Right lobe of liver (tissue), 6 donors: Measurements from ENCODE around the gene ST7. TPM values are rescaled to one million over a fixed set of nuclear protein-coding genes. Genes with fewer than 3 reads are reported as not detected.
A peak's percentile ranks its signal among the peaks of the same experiment; 100 is the strongest.

Experiments used
- ATAC-seq, 4 donors: fragments of 200-7000 bp; cut with Tn5 transposase; one replicate each; pipeline ENCODE4 v1.9.1; 2020; ENCODE audit warnings: mild to moderate bottlenecking in 4 of 4, moderate library complexity in 4 of 4
- DNase-seq, 3 donors: peaks; one replicate each; pipeline ENCODE4 v3.0.0-alpha.2; 2020
- H3K27ac ChIP-seq, 3 donors: fragments of 200-600 bp; one replicate each; pipeline ENCODE4 v1.8.0; 2022
- H3K27me3 ChIP-seq, 2 donors: fragments of 200-600 bp; one replicate each; pipeline ENCODE4 v1.8.0; 2022
- H3K36me3 ChIP-seq, 4 donors: fragments of 200-600 bp; sonication (generic) in 1 of 4; one replicate each; pipeline versions ENCODE4 v1.5.1 to v1.8.0; 2017 to 2022; ENCODE audit warnings: control low read depth in 1 of 4
- H3K4me1 ChIP-seq, 4 donors: fragments of 200-600 bp; sonication (generic) in 1 of 4; one replicate each; pipeline versions ENCODE4 v1.5.1 to v1.8.0; 2017 to 2022; ENCODE audit warnings: control low read depth in 1 of 4
- H3K4me3 ChIP-seq, 3 donors: fragments of 200-600 bp; one replicate each; pipeline ENCODE4 v1.8.0; 2022
- H3K9me3 ChIP-seq, 4 donors: fragments of 200-600 bp; sonication (generic) in 1 of 4; one replicate each; pipeline versions ENCODE4 v1.5.1 to v1.8.0; 2017 to 2022; ENCODE audit warnings: control low read depth in 1 of 4
- POLR2A ChIP-seq: fragments of 450-650 bp; IDR thresholded peaks from one replicate; pipeline ENCODE4 v1.6.1; 2017; ENCODE audit warnings: antibody characterized with exemption, mild to moderate bottlenecking
- WGBS: methylation state at CpG from one replicate; pipeline ENCODE4 v1.1.6; 2018; ENCODE audit warnings: low coverage, low lambda C conversion rate; ENCODE audit not compliant: insufficient coverage; ENCODE audit errors: missing lambda C conversion rate; 5-methylcytosine and 5-hydroxymethylcytosine counted together
- intact Hi-C, 2 donors: fragments of 100-400 bp; cut with DNase I; formaldehyde crosslinking; loops; one replicate each; pipeline versions ENCODE4 v1.11.2 to v1.14.1; 2022
- total RNA-seq, 6 experiments: library from RNA; depleted of rRNA in 2 of 6; stranded (reverse); fragments of >200 nt in 2 of 6; fragmentation: NEBNext Ultra II Directional in 3 of 6; extraction: Animal tissue kit (Norgen Biotek cat#: 25700) in 3 of 6; gene quantifications; one replicate each; pipeline versions ENCODE4 v1.1.0 to v1.2.4, GENCODE V29; 2016 to 2023
- TF ChIP-seq, protein P1 (sequence below), 4 donors: fragments of 200-600 bp in 3 of 4; fragments of 450-650 bp in 1 of 4; IDR thresholded peaks; one replicate each; pipeline versions ENCODE4 v1.5.1 to v1.8.0; 2016 to 2022; ENCODE audit warnings: antibody characterized with exemption in 4 of 4, mild to moderate bottlenecking in 2 of 4
- donor health status: DM: no; HTN: yes; CAD: no.
- donor health status: DM: no; HTN: no; CAD: no.
- donor health status: DM: no; HTN: no; CAD: no.
- donor health status: DM: no; HTN: yes; CAD: no.
- donor health status: DM: no; HTN: yes; CAD: no.

Gene ST7
- total RNA-seq, 6 experiments from 2014 or later: 17.4 to 29.9 (median 22.4) TPM

DNA sequence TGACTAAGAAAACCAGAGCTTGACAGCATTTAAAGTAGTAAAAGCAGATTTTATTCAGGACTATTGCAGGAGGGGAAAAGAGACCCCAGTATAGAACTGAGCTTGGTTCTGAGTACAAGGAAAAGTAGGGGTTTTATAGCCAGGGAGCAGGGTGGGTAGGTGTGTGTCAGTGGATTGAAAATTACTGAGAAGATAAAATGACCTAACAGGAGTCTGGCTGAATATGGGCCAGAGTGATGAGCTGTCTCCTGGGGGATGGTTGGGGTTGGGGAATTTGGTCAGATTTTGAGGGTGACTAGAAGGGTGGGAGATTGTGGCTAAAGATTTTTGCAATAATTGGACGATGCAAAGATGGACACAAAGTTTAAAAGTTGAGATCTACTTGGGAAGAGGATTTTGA lies 114.0 kb downstream of the ST7 start:
- Histone ChIP-seq H3K36me3 (no peaks in the 10 kb centered on the region), H3K27ac (no peak overlapping the region), H3K9me3 (no peaks in the 10 kb centered on the region), H3K4me1 (peaks cover 0 to 24% (median 1%) of the 10 kb centered on the region in 4 donors), H3K27me3 (no peaks in the 10 kb centered on the region), H3K4me3 (no peak overlapping the region)
- DNase-seq (no peak), ATAC-seq (no peak)
- no peak for TF ChIP-seq POLR2A
- TF ChIP-seq, protein P1, sequence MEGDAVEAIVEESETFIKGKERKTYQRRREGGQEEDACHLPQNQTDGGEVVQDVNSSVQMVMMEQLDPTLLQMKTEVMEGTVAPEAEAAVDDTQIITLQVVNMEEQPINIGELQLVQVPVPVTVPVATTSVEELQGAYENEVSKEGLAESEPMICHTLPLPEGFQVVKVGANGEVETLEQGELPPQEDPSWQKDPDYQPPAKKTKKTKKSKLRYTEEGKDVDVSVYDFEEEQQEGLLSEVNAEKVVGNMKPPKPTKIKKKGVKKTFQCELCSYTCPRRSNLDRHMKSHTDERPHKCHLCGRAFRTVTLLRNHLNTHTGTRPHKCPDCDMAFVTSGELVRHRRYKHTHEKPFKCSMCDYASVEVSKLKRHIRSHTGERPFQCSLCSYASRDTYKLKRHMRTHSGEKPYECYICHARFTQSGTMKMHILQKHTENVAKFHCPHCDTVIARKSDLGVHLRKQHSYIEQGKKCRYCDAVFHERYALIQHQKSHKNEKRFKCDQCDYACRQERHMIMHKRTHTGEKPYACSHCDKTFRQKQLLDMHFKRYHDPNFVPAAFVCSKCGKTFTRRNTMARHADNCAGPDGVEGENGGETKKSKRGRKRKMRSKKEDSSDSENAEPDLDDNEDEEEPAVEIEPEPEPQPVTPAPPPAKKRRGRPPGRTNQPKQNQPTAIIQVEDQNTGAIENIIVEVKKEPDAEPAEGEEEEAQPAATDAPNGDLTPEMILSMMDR (IDR thresholded peaks at IDR 0.05): no peak
- intact Hi-C loops: no loop called here
- 77% methylated on average over 1 of the region's 1 CpG for WGBS

DNA sequence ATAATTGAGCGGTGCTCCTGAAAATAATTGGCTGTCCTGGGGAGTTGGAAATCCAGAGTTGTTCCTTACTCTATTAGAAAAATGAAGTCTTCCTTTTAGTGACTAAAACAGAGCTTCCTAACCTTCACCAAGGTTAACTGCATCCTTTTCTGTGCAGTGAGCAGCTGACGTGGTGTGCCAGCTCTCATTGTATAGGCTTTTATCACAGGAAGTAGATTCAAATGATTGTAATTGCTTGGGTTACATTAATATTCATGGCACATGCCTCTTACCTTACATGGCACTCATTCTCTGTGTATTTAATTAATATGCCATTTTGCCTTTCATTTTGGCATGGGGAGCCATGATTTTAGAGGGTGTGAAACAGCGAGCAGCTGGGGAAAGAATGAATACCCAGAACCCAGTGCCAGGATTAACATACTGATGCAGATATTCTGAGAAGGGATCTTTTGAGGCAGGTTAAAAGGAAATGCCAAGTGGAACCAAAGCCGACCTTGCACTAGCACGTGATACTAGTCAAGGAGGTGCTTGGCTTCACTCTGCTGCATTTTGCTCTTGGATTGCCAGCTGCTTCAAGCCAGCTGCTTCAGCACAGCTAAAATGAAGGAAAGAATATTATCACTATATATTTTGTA lies 115.3 kb downstream of the ST7 start:
- ATAC-seq (no peak), DNase-seq (no peak)
- Histone ChIP-seq H3K4me3 (no peak overlapping the region), H3K36me3 (no peaks in the 10 kb centered on the region), H3K27me3 (no peaks in the 10 kb centered on the region), H3K9me3 (no peaks in the 10 kb centered on the region), H3K27ac (no peak overlapping the region), H3K4me1 (peaks cover 1 to 28% (median 8%) of the 10 kb centered on the region in 4 donors)
- WGBS: 80% methylated on average over 5 of the region's 5 CpGs
- intact Hi-C loops: no loop called here
- no peak for TF ChIP-seq POLR2A
- TF ChIP-seq, protein P1 (IDR thresholded peaks at IDR 0.05): no peak

DNA sequence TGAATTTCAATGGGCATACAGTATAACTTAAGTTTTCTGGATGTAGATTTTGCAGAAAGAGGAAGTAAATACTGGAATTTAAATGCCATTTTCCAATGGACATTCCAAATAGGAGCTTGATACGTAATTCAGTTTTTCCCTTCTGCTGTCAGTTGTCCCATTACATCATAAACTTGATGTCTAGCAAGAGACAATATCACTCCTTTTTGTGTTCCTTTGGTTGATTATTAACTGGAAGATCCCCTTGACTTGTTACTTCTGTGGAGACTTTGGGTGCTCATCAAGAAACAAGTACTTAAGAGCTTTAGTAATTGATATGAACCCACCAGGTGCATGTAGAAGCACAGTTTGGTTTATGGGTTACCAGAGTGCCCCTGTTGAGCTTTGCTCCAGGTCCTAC lies 116.1 kb downstream of the ST7 start:
- Histone ChIP-seq H3K4me1 (peaks cover 1 to 28% (median 8%) of the 10 kb centered on the region in 4 donors), H3K27ac (no peak overlapping the region), H3K4me3 (no peak overlapping the region), H3K36me3 (no peaks in the 10 kb centered on the region), H3K9me3 (no peaks in the 10 kb centered on the region), H3K27me3 (no peaks in the 10 kb centered on the region)
- WGBS: 75% methylated on average over 1 of the region's 1 CpG
- DNase-seq: no peak
- TF ChIP-seq, protein P1 (IDR thresholded peaks at IDR 0.05): no peak
- no peak for TF ChIP-seq POLR2A
- no peak for ATAC-seq
- intact Hi-C loops: no loop called here

DNA sequence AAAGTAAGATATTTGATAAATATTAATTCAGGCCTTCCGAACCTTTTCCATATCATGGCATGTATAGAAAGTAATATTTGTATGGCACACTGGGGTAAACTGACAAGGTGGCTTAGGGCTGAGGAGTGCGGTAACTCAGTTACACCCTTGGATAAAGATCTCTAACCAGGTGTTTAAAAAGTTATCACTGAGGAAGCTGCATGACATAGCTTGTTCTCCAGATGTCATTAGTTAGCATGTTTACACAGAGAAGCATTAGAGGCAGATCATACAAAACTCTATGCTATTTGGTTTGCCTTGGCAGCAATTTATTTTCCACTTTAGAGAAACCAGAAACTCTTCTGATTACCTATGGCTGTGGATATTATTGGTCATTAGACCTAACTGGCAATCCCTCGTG lies 118.2 kb downstream of the ST7 start:
- DNase-seq (no peak), ATAC-seq (no peak)
- WGBS: 95% methylated on average over 3 of the region's 3 CpGs
- intact Hi-C loops: no loop called here
- Histone ChIP-seq H3K27ac (no peak overlapping the region), H3K36me3 (no peaks in the 10 kb centered on the region), H3K27me3 (no peaks in the 10 kb centered on the region), H3K9me3 (no peaks in the 10 kb centered on the region), H3K4me1 (peaks cover 1 to 40% (median 11%) of the 10 kb centered on the region in 4 donors), H3K4me3 (no peak overlapping the region)
- no peak for TF ChIP-seq POLR2A

DNA sequence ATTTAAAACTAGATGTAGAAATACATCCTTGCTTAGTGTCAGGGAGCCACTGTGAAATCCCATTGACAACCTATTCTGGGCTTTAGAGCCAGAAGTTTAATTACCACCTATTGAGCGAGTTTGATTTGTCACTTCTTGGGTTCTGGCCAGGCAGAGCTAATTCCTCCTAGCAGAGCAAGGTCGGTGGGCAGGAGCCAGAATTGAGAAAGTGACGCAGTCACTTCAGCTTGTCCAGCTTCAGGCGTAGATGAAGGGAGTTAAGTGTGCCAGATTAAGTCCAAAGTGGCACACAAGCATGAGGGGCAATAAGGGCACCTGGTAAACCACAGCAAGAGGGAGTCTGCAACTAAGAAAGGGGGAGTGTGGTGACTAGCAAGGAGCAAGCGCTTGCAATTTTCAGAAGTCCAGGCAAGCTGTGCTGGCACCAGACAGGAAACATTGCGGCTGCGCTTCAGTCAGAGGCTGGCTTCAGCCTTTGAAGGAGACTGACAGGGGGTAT lies 119.4 kb downstream of the ST7 start:
- peaks cover 1 to 51% (median 14%) of the 10 kb centered on the region in 4 donors for H3K4me1 ChIP-seq
- ATAC-seq (peak; percentile 59 to 70 (median 66)), DNase-seq (peak; percentile 56 to 71 (median 68))
- WGBS: 21% methylated on average over 7 of the region's 7 CpGs
- H3K27ac ChIP-seq: peak overlapping the region in 2 of 3 donors; percentile 9 to 51
- TF ChIP-seq, protein P1 (IDR thresholded peaks at IDR 0.05): no peak
- TF ChIP-seq POLR2A: no peak
- H3K4me3 ChIP-seq: no peak overlapping the region
- H3K27me3 ChIP-seq: no peaks in the 10 kb centered on the region
- intact Hi-C loops: no loop called here
- no peaks in the 10 kb centered on the region for H3K9me3 ChIP-seq
- H3K36me3 ChIP-seq: no peaks in the 10 kb centered on the region
